Adrenal gland (tissue), 12 donors: ENCODE measurements around the gene AP4B1. TPM values are rescaled to one million over a fixed set of nuclear protein-coding genes. Genes with fewer than 3 reads are reported as not detected.

Source experiments
- DNase-seq, 7 donors: peaks; one replicate each; pipeline ENCODE4 v3.0.0-alpha.2; 2019 to 2020
- H3K27ac ChIP-seq, 5 donors: fragments of 200-600 bp; sonication (generic) in 4 of 5; 1 replicate in 3 of 5; 2 replicates in 2 of 5; pipeline versions ENCODE4 v1.5.1 to v1.8.0; 2016 to 2020; ENCODE audit warnings: mild to moderate bottlenecking in 1 of 5
- H3K27me3 ChIP-seq: fragments of 200-600 bp; 2 replicates; pipeline ENCODE4 v1.8.0; 2021
- H3K36me3 ChIP-seq, 2 donors: fragments of 200-600 bp; replicated peaks in 1 of 2; 1 replicate in 1 of 2; 2 replicates in 1 of 2; pipeline versions ENCODE4 v1.5.1 to v1.8.0; 2018 to 2022
- H3K4me1 ChIP-seq, 2 donors: fragments of 200-600 bp; replicated peaks in 1 of 2; 1 replicate in 1 of 2; 2 replicates in 1 of 2; pipeline versions ENCODE4 v1.5.1 to v1.8.0; 2018 to 2021
- H3K4me3 ChIP-seq, 4 donors: fragments of 200-600 bp; sonication (generic) in 3 of 4; one replicate each; pipeline ENCODE4 v1.5.1; 2016 to 2018
- H3K9me3 ChIP-seq, 3 donors: fragments of 200-600 bp; sonication (generic) in 1 of 3; replicated peaks in 1 of 3; 1 replicate in 2 of 3; 2 replicates in 1 of 3; pipeline versions ENCODE4 v1.5.1 to v1.8.0; 2016 to 2021
- CTCF ChIP-seq, 6 experiments: fragments of 450-650 bp in 4 of 6; fragments of 200-600 bp in 2 of 6; sonication (generic) in 1 of 6; IDR thresholded peaks; 1 replicate in 5 of 6; 2 replicates in 1 of 6; pipeline versions ENCODE4 v1.5.1 to v1.8.0; 2016 to 2021; ENCODE audit warnings: antibody characterized with exemption in 6 of 6, mild to moderate bottlenecking in 2 of 6, moderate library complexity in 1 of 6
- POLR2A ChIP-seq, 2 donors: fragments of 450-650 bp; IDR thresholded peaks; one replicate each; pipeline ENCODE4 v1.6.1; 2017; ENCODE audit warnings: antibody characterized with exemption in 2 of 2, mild to moderate bottlenecking in 2 of 2, moderate library complexity in 1 of 2
- WGBS, 4 donors: extraction: QIAGEN DNeasy Blood & Tissue Kit in 2 of 4; methylation state at CpG; one replicate each; pipeline versions ENCODE4 v1.1.5 to v1.1.7; 2013 to 2017; 5-methylcytosine and 5-hydroxymethylcytosine counted together
- intact Hi-C, 2 donors: fragments of 100-400 bp; cut with DNase I; formaldehyde crosslinking; loops; one replicate each; pipeline versions ENCODE4 v1.14.1 to v1.15.0; 2022 to 2023
- polyA plus RNA-seq, 3 donors: library from polyadenylated mRNA; stranded (reverse); fragments of 200-250 nt in 2 of 3; fragments of 350-450 nt in 1 of 3; fragmentation: Illumina TruSeq in 1 of 3; extraction: RNeasy Lipid Tissue Mini Kit (QIAGEN cat#74804) in 1 of 3; gene quantifications; one replicate each; pipeline ENCODE4 v1.2.3, GENCODE V29; 2013 to 2014
- total RNA-seq, 9 donors: library from RNA; depleted of rRNA in 4 of 9; stranded (reverse); fragments of >200 nt in 4 of 9; fragments of 120-200 nt in 1 of 9; fragmentation: NEBNext Ultra II Directional in 1 of 9; extraction: Animal tissue kit (Norgen Biotek cat#: 25700) in 1 of 9; gene quantifications; one replicate each; pipeline versions ENCODE4 v1.1.0 to v1.2.4, GENCODE V29; 2013 to 2023
- donor health status: healthy with polysubstance abuse.
- donor health status: Bipolar disorder and iron deficiency.
- donor health status: DM: yes; HTN: yes; CAD: no.
- donor health status: DM: no; HTN: no; CAD: no.
- donor health status: DM: no; HTN: no; CAD: no.
- donor health status: DM: yes; HTN: yes; CAD: no.

The AP4B1 gene
- total and polyA plus RNA-seq, 12 donors = 9.8 to 24.7 (median 15.9) TPM

- intact Hi-C loops = no loop called here
- no peak overlapping the region for H3K27ac ChIP-seq
- no peak for DNase-seq
- no peaks in the 10 kb centered on the region for H3K27me3 ChIP-seq
- H3K4me1 ChIP-seq = peaks cover 16 to 75% of the 10 kb centered on the region in 2 donors
- H3K4me3 ChIP-seq = no peak overlapping the region
- WGBS, 4 donors = 93 to 100% (median 97%) methylated on average over 1 of the region's 1 CpG
- no peaks in the 10 kb centered on the region for H3K9me3 ChIP-seq
- no peak for TF ChIP-seq CTCF (IDR thresholded peaks at IDR 0.05)
- no peak for TF ChIP-seq POLR2A (IDR thresholded peaks at IDR 0.05)
- no peaks in the 10 kb centered on the region for H3K36me3 ChIP-seq
These were observed 30.6 kb upstream of the AP4B1 start for GRCh38 chr1:113935176-113935575.

GRCh38 chr1:113934511-113935055, 30.0 kb upstream of the AP4B1 start:
- Histone ChIP-seq H3K27me3 (no peaks in the 10 kb centered on the region), H3K9me3 (no peaks in the 10 kb centered on the region), H3K4me3 (no peak overlapping the region), H3K4me1 (peaks cover 16 to 69% of the 10 kb centered on the region in 2 donors), H3K36me3 (no peaks in the 10 kb centered on the region), H3K27ac (no peak overlapping the region)
- WGBS, 4 donors = 62 to 72% (median 64%) methylated on average over 5 of the region's 5 CpGs
- intact Hi-C loops = no loop called here
- TF ChIP-seq CTCF (IDR thresholded peaks at IDR 0.05) = no peak
- no peak for TF ChIP-seq POLR2A (IDR thresholded peaks at IDR 0.05)
- DNase-seq = no peak

- Histone ChIP-seq H3K36me3 (no peaks in the 10 kb centered on the region), H3K27ac (no peak overlapping the region), H3K4me1 (peaks cover 16 to 65% of the 10 kb centered on the region in 2 donors), H3K27me3 (no peaks in the 10 kb centered on the region), H3K4me3 (no peak overlapping the region), H3K9me3 (no peaks in the 10 kb centered on the region)
- no peak for DNase-seq
- TF ChIP-seq CTCF (IDR thresholded peaks at IDR 0.05) = no peak
- no peak for TF ChIP-seq POLR2A (IDR thresholded peaks at IDR 0.05)
- intact Hi-C loops = no loop called here
These were observed 29.4 kb upstream of the AP4B1 start for GRCh38 chr1:113934006-113934405.

GRCh38 chr1:113931451-113931851, 26.9 kb upstream of the AP4B1 start:
- intact Hi-C loops = no loop called here
- Histone ChIP-seq H3K4me1 (peaks cover 24 to 65% of the 10 kb centered on the region in 2 donors), H3K9me3 (no peaks in the 10 kb centered on the region), H3K27me3 (no peaks in the 10 kb centered on the region), H3K4me3 (peak overlapping the region in 1 of 4 donors; percentile 99), H3K36me3 (no peaks in the 10 kb centered on the region), H3K27ac (peak overlapping the region in 3 of 5 donors; percentile 70 to 95 (median 93))
- WGBS, 4 donors = 6 to 13% (median 8%) methylated on average over 3 of the region's 3 CpGs
- DNase-seq = no peak
- TF ChIP-seq POLR2A (IDR thresholded peaks at IDR 0.05) (no peak), CTCF (IDR thresholded peaks at IDR 0.05) (no peak)
